Liver (tissue), 9 donors: ENCODE measurements around the gene TNS3. TPM values are rescaled to one million over a fixed set of nuclear protein-coding genes. Genes with fewer than 3 reads are reported as not detected.

Experiments used
- DNase-seq: peaks from one replicate; pipeline ENCODE4 v3.0.0-alpha.2; 2017; ENCODE audit warnings: low spot score
- H3K27ac ChIP-seq, 2 donors: one replicate each; pipeline ENCODE4 v1.7.0; 2013; ENCODE audit warnings: inconsistent platforms in 2 of 2, low read length in 2 of 2, control low read depth in 1 of 2, low read depth in 1 of 2, mild to moderate bottlenecking in 1 of 2
- H3K27me3 ChIP-seq, 4 donors: one replicate each; pipeline versions ENCODE4 v1.6.1 to v1.7.0; 2013; ENCODE audit warnings: low read length in 3 of 4, inconsistent platforms in 1 of 4, mild to moderate bottlenecking in 1 of 4, moderate library complexity in 1 of 4; ENCODE audit not compliant: control insufficient read depth in 4 of 4, insufficient read depth in 4 of 4
- H3K36me3 ChIP-seq, 4 donors: one replicate each; pipeline versions ENCODE4 v1.6.1 to v1.7.0; 2013; ENCODE audit warnings: low read length in 3 of 4, mild to moderate bottlenecking in 3 of 4, low read depth in 1 of 4, moderate library complexity in 1 of 4; ENCODE audit not compliant: control insufficient read depth in 4 of 4, insufficient read depth in 3 of 4
- H3K4me1 ChIP-seq, 4 donors: one replicate each; pipeline versions ENCODE4 v1.6.1 to v1.7.0; 2013; ENCODE audit warnings: low read length in 3 of 4, mild to moderate bottlenecking in 3 of 4, moderate library complexity in 1 of 4; ENCODE audit not compliant: control insufficient read depth in 4 of 4, insufficient read depth in 4 of 4
- H3K4me3 ChIP-seq, 3 donors: one replicate each; pipeline versions ENCODE4 v1.6.1 to v1.7.0; 2013; ENCODE audit warnings: low read length in 3 of 3, control low read depth in 1 of 3, low read depth in 1 of 3, mild to moderate bottlenecking in 1 of 3
- H3K9ac ChIP-seq, 2 donors: one replicate each; pipeline ENCODE4 v1.7.0; 2013; ENCODE audit warnings: low read length in 2 of 2, mild to moderate bottlenecking in 2 of 2, moderate library complexity in 2 of 2, control low read depth in 1 of 2, low read depth in 1 of 2
- H3K9me3 ChIP-seq, 4 donors: one replicate each; pipeline versions ENCODE4 v1.6.1 to v1.7.0; 2013; ENCODE audit warnings: low read length in 3 of 4; ENCODE audit not compliant: control insufficient read depth in 4 of 4
- ATF3 ChIP-seq: IDR thresholded peaks from 2 replicates; pipeline ENCODE4 v1.6.1; 2016; ENCODE audit warnings: antibody characterized with exemption
- EGR1 ChIP-seq, 2 donors: IDR thresholded peaks; 2 replicates each; pipeline ENCODE4 v1.6.1; 2016 to 2018; ENCODE audit warnings: antibody characterized with exemption in 2 of 2, low read depth in 2 of 2
- FOXA2 ChIP-seq: IDR thresholded peaks from 2 replicates; pipeline ENCODE4 v1.6.1; 2016; ENCODE audit warnings: antibody characterized with exemption
- GABPA ChIP-seq, 2 donors: IDR thresholded peaks in 1 of 2; conservative IDR thresholded peaks in 1 of 2; 2 replicates each; pipeline ENCODE4 v1.6.1; 2016; ENCODE audit warnings: antibody characterized with exemption in 2 of 2, mild to moderate bottlenecking in 1 of 2, moderate library complexity in 1 of 2
- HNF4A ChIP-seq, 2 donors: conservative IDR thresholded peaks; 2 replicates each; pipeline ENCODE4 v1.6.1; 2016; ENCODE audit warnings: antibody characterized with exemption in 2 of 2, mild to moderate bottlenecking in 2 of 2
- HNF4G ChIP-seq: IDR thresholded peaks from 2 replicates; pipeline ENCODE4 v1.6.1; 2016; ENCODE audit warnings: antibody characterized with exemption
- JUND ChIP-seq, 2 donors: IDR thresholded peaks; 2 replicates each; pipeline ENCODE4 v1.6.1; 2016; ENCODE audit warnings: antibody characterized with exemption in 2 of 2
- RAD21 ChIP-seq, 2 donors: IDR thresholded peaks; 2 replicates each; pipeline ENCODE4 v1.6.1; 2016; ENCODE audit warnings: antibody characterized with exemption in 2 of 2, mild to moderate bottlenecking in 2 of 2
- RXRA ChIP-seq, 2 donors: IDR thresholded peaks; 2 replicates each; pipeline ENCODE4 v1.6.1; 2017 to 2018; ENCODE audit warnings: antibody characterized with exemption in 2 of 2, mild to moderate bottlenecking in 1 of 2
- SP1 ChIP-seq: IDR thresholded peaks from 2 replicates; pipeline ENCODE4 v1.6.1; 2018; ENCODE audit warnings: antibody characterized with exemption, mild to moderate bottlenecking
- YY1 ChIP-seq: IDR thresholded peaks from 2 replicates; pipeline ENCODE4 v1.6.1; 2016; ENCODE audit warnings: antibody characterized with exemption, mild to moderate bottlenecking
- WGBS: extraction: QIAGEN DNeasy Blood & Tissue Kit; methylation state at CpG from one replicate; pipeline ENCODE4 v1.1.7; 2013; 5-methylcytosine and 5-hydroxymethylcytosine counted together
- polyA plus RNA-seq, 2 donors: library from polyadenylated mRNA; stranded (reverse) in 1 of 2; unstranded in 1 of 2; fragments of 200-250 nt in 1 of 2; fragments of >200 nt in 1 of 2; fragmentation: Nextera tagmentation in 1 of 2; extraction: Ambion mirVana in 1 of 2; gene quantifications; one replicate each; pipeline versions ENCODE4 v1.2.1 to v1.2.3, GENCODE V29; 2013 to 2015
- total RNA-seq, 2 donors: library from RNA; depleted of rRNA; stranded (reverse); fragments of >200 nt; gene quantifications; one replicate each; pipeline ENCODE4 v1.2.3, GENCODE V29; 2014
- TF ChIP-seq, protein P1 (sequence below): IDR thresholded peaks from 2 replicates; pipeline ENCODE4 v1.6.1; 2016; ENCODE audit warnings: antibody characterized with exemption, mild to moderate bottlenecking
- TF ChIP-seq, protein P2 (sequence below): IDR thresholded peaks from 2 replicates; pipeline ENCODE4 v1.6.1; 2016; ENCODE audit warnings: antibody characterized with exemption
- donor health status: healthy.
- donor health status: healthy.
- donor health status: healthy.
- donor health status: healthy.
- donor health status: healthy.

The TNS3 gene
- total and polyA plus RNA-seq, 4 donors, result 16.8 to 100 (median 29.5) TPM

DNA sequence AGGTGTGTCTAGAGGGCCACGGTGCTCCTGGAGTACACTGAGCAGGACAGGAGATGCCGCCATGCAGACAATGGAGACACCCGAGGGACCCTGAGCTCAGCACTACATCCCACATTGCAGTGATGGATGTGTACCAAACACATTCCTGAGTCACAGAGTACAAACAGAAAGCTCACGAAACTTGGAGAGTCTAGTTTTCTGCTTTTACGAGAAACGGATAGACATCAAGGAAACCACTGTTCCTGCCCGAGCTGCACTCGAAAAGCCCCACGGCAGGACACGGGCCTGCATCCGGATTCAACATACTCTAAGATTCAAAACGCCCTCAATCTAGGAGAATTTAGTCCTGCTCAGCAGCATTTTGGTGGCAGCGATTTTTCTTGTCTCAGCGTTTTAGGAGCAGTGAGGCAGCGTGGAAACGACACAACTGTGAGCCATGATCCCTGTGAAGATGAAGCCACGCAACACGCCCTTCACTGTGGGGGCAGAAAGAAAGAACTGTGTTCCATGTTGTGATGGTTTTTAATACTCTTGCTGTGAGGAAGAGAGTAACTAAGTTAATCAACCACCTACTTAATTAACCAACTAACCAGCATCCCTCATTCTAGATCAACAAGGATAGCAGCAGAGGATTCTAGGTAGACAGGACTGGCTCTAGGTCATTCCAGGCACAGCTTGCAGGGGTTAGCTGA is 3.2 kb downstream of the TNS3 start:
- H3K27me3 ChIP-seq, result no peaks in the 10 kb centered on the region
- peaks cover 15 to 66% (median 60%) of the 10 kb centered on the region in 4 donors for H3K4me1 ChIP-seq
- no peak for DNase-seq
- no peak overlapping the region for H3K4me3 ChIP-seq
- 73% methylated on average over 18 of the region's 18 CpGs for WGBS
- H3K36me3 ChIP-seq, result no peaks in the 10 kb centered on the region
- H3K27ac ChIP-seq, result peak overlapping the region; percentile 57 to 95
- H3K9me3 ChIP-seq, result no peaks in the 10 kb centered on the region
- no peak overlapping the region for H3K9ac ChIP-seq
- TF ChIP-seq, protein P1, sequence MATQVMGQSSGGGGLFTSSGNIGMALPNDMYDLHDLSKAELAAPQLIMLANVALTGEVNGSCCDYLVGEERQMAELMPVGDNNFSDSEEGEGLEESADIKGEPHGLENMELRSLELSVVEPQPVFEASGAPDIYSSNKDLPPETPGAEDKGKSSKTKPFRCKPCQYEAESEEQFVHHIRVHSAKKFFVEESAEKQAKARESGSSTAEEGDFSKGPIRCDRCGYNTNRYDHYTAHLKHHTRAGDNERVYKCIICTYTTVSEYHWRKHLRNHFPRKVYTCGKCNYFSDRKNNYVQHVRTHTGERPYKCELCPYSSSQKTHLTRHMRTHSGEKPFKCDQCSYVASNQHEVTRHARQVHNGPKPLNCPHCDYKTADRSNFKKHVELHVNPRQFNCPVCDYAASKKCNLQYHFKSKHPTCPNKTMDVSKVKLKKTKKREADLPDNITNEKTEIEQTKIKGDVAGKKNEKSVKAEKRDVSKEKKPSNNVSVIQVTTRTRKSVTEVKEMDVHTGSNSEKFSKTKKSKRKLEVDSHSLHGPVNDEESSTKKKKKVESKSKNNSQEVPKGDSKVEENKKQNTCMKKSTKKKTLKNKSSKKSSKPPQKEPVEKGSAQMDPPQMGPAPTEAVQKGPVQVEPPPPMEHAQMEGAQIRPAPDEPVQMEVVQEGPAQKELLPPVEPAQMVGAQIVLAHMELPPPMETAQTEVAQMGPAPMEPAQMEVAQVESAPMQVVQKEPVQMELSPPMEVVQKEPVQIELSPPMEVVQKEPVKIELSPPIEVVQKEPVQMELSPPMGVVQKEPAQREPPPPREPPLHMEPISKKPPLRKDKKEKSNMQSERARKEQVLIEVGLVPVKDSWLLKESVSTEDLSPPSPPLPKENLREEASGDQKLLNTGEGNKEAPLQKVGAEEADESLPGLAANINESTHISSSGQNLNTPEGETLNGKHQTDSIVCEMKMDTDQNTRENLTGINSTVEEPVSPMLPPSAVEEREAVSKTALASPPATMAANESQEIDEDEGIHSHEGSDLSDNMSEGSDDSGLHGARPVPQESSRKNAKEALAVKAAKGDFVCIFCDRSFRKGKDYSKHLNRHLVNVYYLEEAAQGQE, result no peak
- no peak for TF ChIP-seq YY1
- peak in 1 of 2 donors; percentile 8 for TF ChIP-seq RAD21 (IDR thresholded peaks at IDR 0.05)
- no peak for TF ChIP-seq HNF4A (conservative IDR thresholded peaks at IDR 0.05)
- no peak for TF ChIP-seq EGR1 (IDR thresholded peaks at IDR 0.05; ENCODE audit: low read depth in 2 of 2)
- TF ChIP-seq JUND (IDR thresholded peaks at IDR 0.05), result no peak

GRCh38 chr7:47577321-47577919 is 4.5 kb downstream of the TNS3 start:
- peaks cover 24 to 77% (median 70%) of the 10 kb centered on the region in 4 donors for H3K4me1 ChIP-seq
- no peak for TF ChIP-seq JUND (IDR thresholded peaks at IDR 0.05)
- TF ChIP-seq, protein P1, result no peak
- TF ChIP-seq RAD21 (IDR thresholded peaks at IDR 0.05), result no peak
- no peak for TF ChIP-seq HNF4A (conservative IDR thresholded peaks at IDR 0.05)
- TF ChIP-seq EGR1 (IDR thresholded peaks at IDR 0.05; ENCODE audit: low read depth in 2 of 2), result no peak
- DNase-seq, result no peak
- peak overlapping the region in 1 of 2 donors; percentile 19 for H3K9ac ChIP-seq
- H3K27ac ChIP-seq, result peak overlapping the region; percentile 47 to 78
- WGBS, result 75% methylated on average over 14 of the region's 14 CpGs
- H3K9me3 ChIP-seq, result no peaks in the 10 kb centered on the region
- no peaks in the 10 kb centered on the region for H3K27me3 ChIP-seq
- no peak overlapping the region for H3K4me3 ChIP-seq
- H3K36me3 ChIP-seq, result no peaks in the 10 kb centered on the region

GRCh38 chr7:47576866-47577306 is 5.0 kb downstream of the TNS3 start:
- Histone ChIP-seq H3K4me1 (peaks cover 27 to 78% (median 71%) of the 10 kb centered on the region in 4 donors), H3K36me3 (no peaks in the 10 kb centered on the region), H3K4me3 (no peak overlapping the region), H3K27me3 (no peaks in the 10 kb centered on the region), H3K9ac (no peak overlapping the region), H3K9me3 (no peaks in the 10 kb centered on the region), H3K27ac (peak overlapping the region; percentile 47 to 78)
- TF ChIP-seq HNF4G (no peak), FOXA2 (no peak), GABPA (IDR thresholded peaks at IDR 0.05 in 1 of 2, conservative IDR thresholded peaks at IDR 0.05 in 1 of 2) (no peak), ATF3 (no peak), SP1 (no peak), RXRA (IDR thresholded peaks at IDR 0.05) (no peak), JUND (IDR thresholded peaks at IDR 0.05) (no peak)
- TF ChIP-seq, protein P2, sequence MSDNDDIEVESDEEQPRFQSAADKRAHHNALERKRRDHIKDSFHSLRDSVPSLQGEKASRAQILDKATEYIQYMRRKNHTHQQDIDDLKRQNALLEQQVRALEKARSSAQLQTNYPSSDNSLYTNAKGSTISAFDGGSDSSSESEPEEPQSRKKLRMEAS, result no peak
- TF ChIP-seq, protein P1, result no peak
- no peak for DNase-seq
- WGBS, result 55% methylated on average over 15 of the region's 15 CpGs
